ENCODE results near the gene ISOC2.

DNA sequence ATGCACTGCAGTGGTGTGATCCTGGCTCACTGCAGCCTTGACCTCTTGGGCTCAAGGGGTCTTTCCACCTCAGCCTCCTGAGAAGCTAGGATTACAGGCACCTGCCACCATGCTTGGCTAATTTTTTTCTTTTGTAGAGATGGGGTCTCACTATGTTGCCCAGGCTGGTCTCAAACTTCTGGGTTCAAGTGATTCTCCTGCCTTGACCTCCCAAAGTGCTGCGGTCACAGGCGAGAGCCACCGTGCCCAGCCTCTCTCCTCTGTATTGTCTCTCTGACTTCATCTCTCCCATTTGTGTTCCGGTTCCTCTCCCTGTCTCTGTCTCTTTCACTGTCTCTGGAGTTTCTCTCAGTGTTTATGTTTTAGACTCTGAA lies 4.8 kb upstream of the ISOC2 start:
- TF ChIP-seq FOXA1 (IDR thresholded peaks at IDR 0.05): no peak
- TF ChIP-seq L3MBTL2 (conservative IDR thresholded peaks at IDR 0.05): no peak
- no peak for TF ChIP-seq BHLHE40 (IDR thresholded peaks at IDR 0.05; ENCODE audit: borderline replicate concordance)
- TF ChIP-seq ZNF384 (IDR thresholded peaks at IDR 0.05): no peak
- TF ChIP-seq TARDBP (IDR thresholded peaks at IDR 0.05): no peak
- TF ChIP-seq FOXM1 (IDR thresholded peaks at IDR 0.05; ENCODE audit: borderline replicate concordance): no peak
- TF ChIP-seq ELF4 (IDR thresholded peaks at IDR 0.05): no peak
- no peak for TF ChIP-seq NFRKB (IDR thresholded peaks at IDR 0.05)
